Skeletal muscle tissue (tissue), 4 donors: ENCODE results near the gene UBASH3B. TPM values are rescaled to one million over a fixed set of nuclear protein-coding genes. Genes with fewer than 3 reads are reported as not detected.

ENCODE experiments used
- H3K27ac ChIP-seq: one replicate; pipeline ENCODE4 v1.7.0; 2013; ENCODE audit warnings: mild to moderate bottlenecking, low read depth, low read length, inconsistent platforms
- H3K27me3 ChIP-seq, 3 donors: one replicate each; pipeline ENCODE4 v1.7.0; 2013; ENCODE audit warnings: low read length in 3 of 3; ENCODE audit not compliant: control insufficient read depth in 3 of 3, insufficient read depth in 3 of 3
- H3K36me3 ChIP-seq, 3 donors: one replicate each; pipeline ENCODE4 v1.7.0; 2013; ENCODE audit warnings: low read length in 3 of 3; ENCODE audit not compliant: control insufficient read depth in 3 of 3, insufficient read depth in 3 of 3
- H3K4me1 ChIP-seq, 3 donors: one replicate each; pipeline ENCODE4 v1.7.0; 2013; ENCODE audit warnings: low read length in 3 of 3, mild to moderate bottlenecking in 3 of 3; ENCODE audit not compliant: control insufficient read depth in 3 of 3, insufficient read depth in 3 of 3
- H3K4me3 ChIP-seq, 3 donors: one replicate each; pipeline ENCODE4 v1.7.0; 2013; ENCODE audit warnings: low read length in 3 of 3
- H3K9ac ChIP-seq, 3 donors: one replicate each; pipeline ENCODE4 v1.7.0; 2013; ENCODE audit warnings: low read length in 3 of 3, mild to moderate bottlenecking in 3 of 3, moderate library complexity in 2 of 3, low read depth in 1 of 3
- H3K9me3 ChIP-seq, 3 donors: one replicate each; pipeline ENCODE4 v1.7.0; 2013; ENCODE audit warnings: low read length in 3 of 3; ENCODE audit not compliant: control insufficient read depth in 3 of 3
- total RNA-seq: library from RNA; depleted of rRNA; stranded (reverse); fragments of >200 nt; gene quantifications from one replicate; pipeline ENCODE4 v1.2.3, GENCODE V29; 2014
- donor health status: Osteomylitis.

UBASH3B gene
- total RNA-seq, 1 donor from 2014 or later: 4.2 TPM

DNA sequence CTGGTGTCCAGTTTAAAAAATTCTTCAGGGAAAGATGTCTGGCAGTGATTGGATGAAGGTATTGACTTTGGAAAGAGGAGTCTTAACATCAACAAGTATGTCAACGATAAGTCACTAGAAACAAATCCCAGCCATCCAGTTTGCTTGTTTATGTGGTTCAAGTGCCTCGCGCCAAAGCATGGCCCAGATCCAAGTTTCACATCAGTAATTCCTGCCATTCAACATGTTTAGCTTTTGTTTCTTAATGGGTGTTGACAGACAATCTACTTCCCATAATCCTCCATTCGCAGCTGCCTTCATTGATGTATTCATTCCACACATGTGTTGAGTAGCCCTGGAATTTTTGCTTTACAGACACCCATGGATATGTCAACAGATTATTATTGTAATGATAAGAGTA lies 77.8 kb downstream of the UBASH3B start:
- no peak overlapping the region for H3K27ac ChIP-seq
- no peak overlapping the region for H3K4me3 ChIP-seq
- peaks cover 0 to 2% (median 0%) of the 10 kb centered on the region in 3 donors for H3K4me1 ChIP-seq
- no peaks in the 10 kb centered on the region for H3K27me3 ChIP-seq
- no peaks in the 10 kb centered on the region for H3K36me3 ChIP-seq
- no peak overlapping the region for H3K9ac ChIP-seq
- H3K9me3 ChIP-seq: no peaks in the 10 kb centered on the region

DNA sequence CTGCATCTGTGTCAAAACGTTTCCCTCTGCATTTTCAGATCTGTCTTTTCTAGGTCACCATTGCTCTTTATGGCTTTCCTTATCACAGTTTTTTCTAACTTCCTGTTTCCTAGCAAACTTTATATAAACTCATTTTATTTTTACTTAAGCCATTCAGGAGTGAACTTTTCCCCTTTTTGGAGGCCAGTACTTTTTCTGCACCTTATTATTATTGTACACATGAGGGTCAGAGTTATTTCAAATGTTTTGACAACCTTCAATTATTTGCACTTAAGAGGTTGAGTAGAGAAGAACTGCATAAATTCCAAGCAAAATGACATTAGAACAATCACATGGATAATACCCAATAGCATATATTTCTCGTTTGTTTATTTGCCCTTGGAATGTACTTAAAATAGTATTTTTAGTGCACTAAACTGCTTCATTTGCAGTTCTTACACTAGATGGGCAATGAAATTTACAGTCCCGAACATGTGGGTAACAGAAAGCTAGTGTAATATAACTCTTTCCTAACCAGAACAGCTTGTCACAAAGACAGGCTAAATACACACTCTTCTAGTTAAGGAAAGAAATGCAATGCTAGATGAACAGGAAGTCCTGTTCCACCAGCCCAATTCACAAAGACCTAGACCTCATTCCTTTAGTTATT lies 79.5 kb downstream of the UBASH3B start:
- H3K27me3 ChIP-seq: no peaks in the 10 kb centered on the region
- no peaks in the 10 kb centered on the region for H3K36me3 ChIP-seq
- H3K27ac ChIP-seq: no peak overlapping the region
- peaks cover 0 to 2% (median 0%) of the 10 kb centered on the region in 3 donors for H3K4me1 ChIP-seq
- H3K9me3 ChIP-seq: no peaks in the 10 kb centered on the region
- H3K4me3 ChIP-seq: no peak overlapping the region
- no peak overlapping the region for H3K9ac ChIP-seq

DNA sequence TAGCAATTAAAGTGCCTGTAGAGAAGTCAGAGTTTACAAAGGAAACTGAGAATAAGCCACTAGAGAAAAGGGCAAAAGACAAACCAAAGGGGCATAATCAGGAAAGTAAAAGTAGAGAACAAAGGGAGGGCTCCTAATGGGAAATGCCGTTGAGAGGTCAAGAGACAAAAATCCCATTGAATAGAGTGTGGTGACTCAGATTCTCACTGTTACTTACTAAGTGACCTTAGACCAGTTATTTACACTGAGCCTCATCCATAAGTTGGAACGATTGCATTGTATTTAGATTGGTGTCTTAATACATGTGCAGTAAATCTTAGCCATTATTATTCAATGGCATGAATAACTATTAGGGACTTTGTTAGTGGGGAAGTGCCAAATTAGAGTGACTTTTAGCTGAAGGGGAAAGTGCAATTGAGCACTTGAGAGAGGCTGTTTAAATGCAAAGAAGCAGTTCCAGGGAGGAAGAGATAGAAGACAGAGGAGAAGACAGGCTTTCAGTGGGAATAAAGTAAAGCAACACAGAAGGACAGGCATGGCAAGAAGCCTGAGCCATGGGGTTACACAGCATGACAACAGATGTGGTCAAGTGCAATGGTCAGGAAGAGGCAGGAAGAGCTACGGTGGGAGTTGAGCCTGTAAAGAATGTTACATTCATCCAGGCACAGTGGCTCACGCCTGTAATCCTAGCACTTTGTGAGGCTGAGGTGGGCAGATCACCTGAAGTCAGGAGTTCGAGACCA lies 82.6 kb downstream of the UBASH3B start:
- Histone ChIP-seq H3K4me1 (peaks cover 4 to 11% (median 5%) of the 10 kb centered on the region in 3 donors), H3K27me3 (no peaks in the 10 kb centered on the region), H3K9me3 (no peaks in the 10 kb centered on the region), H3K9ac (no peak overlapping the region), H3K27ac (no peak overlapping the region), H3K36me3 (no peaks in the 10 kb centered on the region), H3K4me3 (no peak overlapping the region)

DNA sequence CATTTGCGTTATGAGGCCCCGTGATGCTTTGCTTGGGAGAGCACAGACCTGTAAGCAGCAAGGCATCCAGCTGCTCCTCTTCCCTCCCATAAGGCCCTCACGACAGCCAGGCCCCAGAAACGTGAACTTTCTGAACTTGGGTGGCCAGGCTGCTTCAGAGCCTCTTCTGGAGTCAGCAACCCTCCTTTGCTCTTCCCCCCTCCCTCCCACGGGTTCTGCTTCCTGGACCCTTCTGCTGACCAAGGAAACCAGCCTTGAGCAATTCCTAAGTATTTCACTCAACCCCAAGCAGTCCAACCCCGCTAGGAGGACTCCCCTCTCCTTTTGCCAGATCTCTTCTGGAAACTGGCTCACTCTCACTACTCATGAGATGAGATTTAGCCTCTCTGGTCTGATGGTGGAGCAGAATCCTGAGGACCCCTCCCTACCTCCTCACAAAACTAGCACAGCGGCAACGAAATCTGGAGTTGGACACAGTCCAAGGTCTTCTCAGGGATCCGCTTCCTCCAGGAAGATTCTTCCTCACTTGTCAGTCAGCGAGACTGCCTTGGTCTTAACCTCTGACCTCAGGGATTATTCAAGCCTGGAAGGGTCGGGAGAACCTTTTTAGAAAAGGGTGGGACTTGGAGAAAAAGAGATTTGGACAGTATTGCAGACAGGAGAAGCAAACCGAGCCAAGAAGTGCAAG lies 86.2 kb downstream of the UBASH3B start:
- no peaks in the 10 kb centered on the region for H3K36me3 ChIP-seq
- H3K9me3 ChIP-seq: no peaks in the 10 kb centered on the region
- H3K9ac ChIP-seq: peak overlapping the region in 1 of 3 donors; percentile 32
- no peaks in the 10 kb centered on the region for H3K27me3 ChIP-seq
- peak overlapping the region; percentile 66 for H3K27ac ChIP-seq
- H3K4me3 ChIP-seq: peak overlapping the region in 1 of 3 donors; percentile 0
- H3K4me1 ChIP-seq: peaks cover 4 to 14% (median 12%) of the 10 kb centered on the region in 3 donors

DNA sequence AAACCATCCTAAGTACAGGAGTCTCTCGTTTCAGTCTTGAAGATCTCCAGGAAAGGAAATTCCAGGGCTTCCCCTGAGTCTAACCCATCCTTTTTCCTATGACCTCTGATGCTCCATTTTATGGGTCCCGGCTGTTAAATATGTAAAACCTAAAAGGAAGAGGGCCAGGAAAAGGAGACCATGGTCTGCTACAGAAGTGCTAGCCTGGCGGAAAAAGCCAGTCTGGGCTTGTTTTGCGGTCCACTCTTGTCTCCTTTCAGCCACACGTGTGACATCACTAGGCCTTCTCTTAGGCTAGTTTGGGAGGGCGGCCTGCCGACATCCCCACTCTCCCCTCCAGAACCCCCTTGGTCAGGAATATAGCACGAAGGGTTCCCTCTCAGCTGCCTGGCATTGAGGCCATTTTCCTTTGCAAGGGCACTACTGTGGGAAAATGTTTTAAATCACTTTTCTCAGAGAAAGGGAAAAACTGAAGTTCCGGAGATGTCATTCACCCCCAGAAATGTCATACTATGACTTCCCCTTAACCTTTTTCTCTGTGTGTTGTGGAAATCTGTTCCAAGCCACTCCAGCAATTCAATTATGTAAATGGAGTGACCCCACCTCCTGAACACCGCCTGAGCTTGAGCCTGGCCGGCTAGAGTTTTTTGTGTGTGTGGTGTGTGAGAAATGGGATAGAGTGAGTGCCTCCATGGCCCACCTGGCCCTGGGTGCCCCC lies 86.9 kb downstream of the UBASH3B start:
- H3K9ac ChIP-seq: no peak overlapping the region
- peaks cover 4 to 14% (median 12%) of the 10 kb centered on the region in 3 donors for H3K4me1 ChIP-seq
- H3K9me3 ChIP-seq: no peaks in the 10 kb centered on the region
- H3K27me3 ChIP-seq: no peaks in the 10 kb centered on the region
- H3K4me3 ChIP-seq: no peak overlapping the region
- H3K27ac ChIP-seq: peak overlapping the region; percentile 66
- H3K36me3 ChIP-seq: no peaks in the 10 kb centered on the region

DNA sequence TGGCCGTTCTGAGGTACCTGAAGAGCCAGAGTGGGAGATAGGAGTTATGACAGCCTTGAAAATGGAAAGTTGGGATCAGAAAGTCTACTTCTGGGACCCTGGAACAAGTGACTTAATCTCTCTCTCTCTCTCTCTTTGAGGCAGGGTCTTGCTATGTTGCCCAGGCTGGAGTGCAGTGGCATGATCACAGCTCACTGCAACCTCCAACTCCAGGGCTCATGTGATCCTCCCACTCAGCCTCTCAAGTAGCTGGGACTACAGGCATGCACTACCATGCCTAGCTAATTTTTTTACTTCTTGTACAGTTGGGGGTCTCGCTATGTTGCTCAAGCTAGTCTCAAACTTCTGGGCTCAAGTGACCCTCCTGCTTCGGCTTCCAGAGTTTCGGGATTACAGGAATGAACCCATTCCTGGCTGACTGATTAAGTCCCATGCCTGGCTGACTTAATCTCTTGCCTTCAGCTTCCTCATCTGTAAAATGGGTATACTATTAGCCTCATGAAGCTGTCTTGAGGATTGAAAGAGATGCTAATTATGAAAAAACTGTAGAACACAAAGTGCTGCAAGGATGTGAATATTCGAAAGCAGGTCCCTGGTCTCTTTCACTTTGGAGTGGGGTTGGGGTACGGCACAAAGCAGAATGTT lies 87.7 kb downstream of the UBASH3B start:
- Histone ChIP-seq H3K9me3 (no peaks in the 10 kb centered on the region), H3K4me3 (no peak overlapping the region), H3K27me3 (no peaks in the 10 kb centered on the region), H3K27ac (no peak overlapping the region), H3K9ac (no peak overlapping the region), H3K4me1 (peaks cover 4 to 14% (median 12%) of the 10 kb centered on the region in 3 donors), H3K36me3 (no peaks in the 10 kb centered on the region)

DNA sequence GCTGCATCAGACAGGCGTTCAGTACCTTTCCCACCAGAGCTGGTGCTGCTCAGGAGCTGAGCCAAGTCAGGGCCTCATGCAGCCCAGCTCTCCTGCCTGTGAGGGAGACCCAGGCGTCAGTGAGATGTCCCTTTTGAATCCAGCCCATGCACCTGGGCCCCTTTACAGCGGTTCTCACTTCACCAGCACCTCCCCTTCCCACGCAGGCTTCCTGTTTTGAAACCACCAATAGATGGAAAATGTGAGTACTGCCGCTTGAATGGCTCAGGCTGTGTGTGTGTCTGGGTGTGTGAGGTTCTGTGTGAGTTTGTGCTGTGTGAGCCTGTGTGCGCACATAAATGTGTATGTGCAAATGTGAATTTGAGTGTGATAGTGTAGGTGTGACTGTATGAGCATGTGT lies 88.4 kb downstream of the UBASH3B start:
- Histone ChIP-seq H3K9me3 (no peaks in the 10 kb centered on the region), H3K4me3 (no peak overlapping the region), H3K27me3 (no peaks in the 10 kb centered on the region), H3K36me3 (no peaks in the 10 kb centered on the region), H3K9ac (no peak overlapping the region), H3K27ac (no peak overlapping the region), H3K4me1 (peaks cover 4 to 16% (median 16%) of the 10 kb centered on the region in 3 donors)

DNA sequence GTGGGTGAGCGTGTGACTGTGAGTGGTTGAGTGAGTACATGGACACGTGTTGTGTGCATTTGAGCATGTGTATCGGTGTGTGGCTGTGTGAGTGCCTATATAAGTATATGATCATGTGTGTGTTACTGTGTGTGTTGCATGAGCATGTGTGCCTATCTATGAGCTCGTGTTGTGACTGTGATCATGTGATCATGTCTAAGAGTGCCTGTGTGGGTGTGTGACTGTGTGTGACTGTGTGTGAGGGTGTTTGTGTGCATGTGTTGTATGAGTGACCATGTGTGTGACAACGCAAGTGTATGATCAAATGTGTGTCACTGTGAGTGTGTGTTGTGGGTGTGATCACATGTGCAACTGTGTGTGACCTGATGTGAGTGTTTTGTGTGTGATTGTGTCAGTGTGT lies 88.8 kb downstream of the UBASH3B start:
- H3K36me3 ChIP-seq: no peaks in the 10 kb centered on the region
- H3K9ac ChIP-seq: no peak overlapping the region
- no peaks in the 10 kb centered on the region for H3K9me3 ChIP-seq
- no peak overlapping the region for H3K27ac ChIP-seq
- no peak overlapping the region for H3K4me3 ChIP-seq
- no peaks in the 10 kb centered on the region for H3K27me3 ChIP-seq
- peaks cover 4 to 20% (median 18%) of the 10 kb centered on the region in 3 donors for H3K4me1 ChIP-seq

DNA sequence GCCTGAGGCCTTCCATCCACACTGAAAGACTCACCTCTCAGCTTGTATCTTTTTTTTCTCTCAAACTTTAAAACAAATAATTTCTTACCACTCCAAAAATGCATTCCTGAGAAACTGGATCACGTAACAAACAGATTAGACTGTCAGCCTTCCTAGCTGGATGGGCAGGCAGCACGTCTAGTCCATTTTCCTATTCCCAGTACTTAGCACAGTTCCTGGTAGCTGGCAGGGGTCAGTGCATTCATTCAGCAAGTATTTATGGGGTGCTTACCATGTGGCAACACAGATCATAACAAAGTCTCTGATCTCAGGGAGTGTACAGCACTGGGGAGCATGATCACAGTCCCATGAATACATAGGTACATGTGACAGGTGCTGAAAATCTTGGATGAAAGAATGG lies 89.6 kb downstream of the UBASH3B start:
- Histone ChIP-seq H3K4me1 (peaks cover 4 to 20% (median 18%) of the 10 kb centered on the region in 3 donors), H3K27ac (no peak overlapping the region)

More for the DNA sequence above, 89.6 kb downstream of the UBASH3B start:
- H3K36me3 ChIP-seq: no peaks in the 10 kb centered on the region
- H3K27me3 ChIP-seq: no peaks in the 10 kb centered on the region
- H3K4me3 ChIP-seq: no peak overlapping the region
- H3K9ac ChIP-seq: no peak overlapping the region
- no peaks in the 10 kb centered on the region for H3K9me3 ChIP-seq
